CD4-positive, alpha-beta T cell treated with Interleukin-4 for 1 hour (primary cell): ENCODE measurements around the gene CMTM8.

Experiments
- DNase-seq, 2 donors: peaks; one replicate each; pipeline ENCODE4 v3.0.0-alpha.2; 2020 to 2022

The CMTM8 gene

DNA sequence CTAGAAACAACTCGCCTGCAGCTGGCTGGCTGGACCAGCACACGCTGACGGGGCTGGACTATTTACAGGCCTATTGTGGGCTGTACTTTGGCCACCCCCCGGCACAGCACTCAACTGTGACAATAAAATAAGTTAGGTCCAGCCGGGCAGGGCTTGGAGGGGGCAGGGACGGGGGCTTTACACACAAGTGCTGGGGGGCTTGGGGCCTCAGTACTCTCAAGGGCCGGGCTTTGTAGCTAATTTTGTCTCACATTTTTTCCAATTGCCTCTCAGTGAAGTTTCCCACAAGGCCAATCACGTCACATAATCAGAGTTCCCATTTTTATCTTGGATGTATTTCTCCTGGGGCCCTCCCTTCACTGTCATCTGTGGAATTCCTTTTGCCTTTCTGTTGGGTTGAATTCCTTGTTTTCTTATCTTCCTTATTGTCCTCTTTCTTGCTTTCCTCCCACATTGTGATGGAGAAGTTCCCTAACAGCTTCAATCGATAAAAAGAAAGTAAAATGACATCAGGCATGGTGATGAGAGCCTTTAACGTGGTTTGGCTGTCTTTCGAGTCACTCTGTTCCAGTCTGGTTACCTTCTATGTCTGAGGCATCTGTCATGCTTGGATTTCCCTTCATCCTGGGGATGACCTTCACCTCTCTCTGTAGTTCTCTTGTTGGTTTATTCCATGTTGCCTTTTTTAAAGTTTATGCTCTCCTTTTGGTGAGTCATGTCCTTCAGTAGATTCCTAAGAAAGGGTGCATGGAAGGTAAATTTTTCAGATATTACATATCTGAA lies 109.1 kb downstream of the CMTM8 start:
- no peak for DNase-seq

DNA sequence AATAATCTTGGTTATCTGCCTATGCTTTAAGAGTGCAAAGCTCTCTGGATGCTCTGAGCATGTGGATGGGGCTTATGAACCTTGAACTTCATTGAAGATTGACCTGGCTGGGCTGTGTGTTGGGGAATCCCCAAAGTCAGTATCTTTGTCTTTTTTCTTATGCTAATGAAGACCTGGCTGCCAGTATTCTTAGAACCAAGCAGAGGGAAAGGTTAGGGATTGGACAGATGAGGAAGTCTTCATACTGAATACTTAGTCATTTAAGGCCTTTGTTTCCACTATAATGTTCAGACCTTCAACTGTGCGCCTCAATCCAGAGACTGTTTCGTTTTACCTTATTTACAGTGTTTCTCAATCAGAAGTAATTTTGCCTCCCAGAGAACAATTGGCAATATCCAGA lies 110.7 kb downstream of the CMTM8 start:
- no peak for DNase-seq

DNA sequence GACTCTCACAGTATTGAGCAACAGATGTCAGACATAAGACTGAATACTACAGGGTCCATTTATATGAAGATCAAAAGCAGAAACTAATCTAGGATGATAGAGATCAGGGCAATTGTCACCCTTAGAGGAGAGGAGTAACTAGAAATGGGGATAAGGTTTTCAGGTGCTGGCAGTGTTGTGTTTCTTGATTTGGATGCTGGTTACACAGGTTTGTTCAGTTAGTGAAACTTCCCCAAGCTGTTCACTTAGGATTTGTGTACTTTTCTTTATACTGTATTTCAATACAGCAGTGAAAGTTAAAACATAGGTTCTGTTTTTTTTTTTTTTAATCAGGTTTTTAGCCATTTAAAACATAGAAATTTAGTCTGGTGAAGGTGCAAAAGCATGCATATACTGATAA lies 114.1 kb downstream of the CMTM8 start:
- no peak for DNase-seq

DNA sequence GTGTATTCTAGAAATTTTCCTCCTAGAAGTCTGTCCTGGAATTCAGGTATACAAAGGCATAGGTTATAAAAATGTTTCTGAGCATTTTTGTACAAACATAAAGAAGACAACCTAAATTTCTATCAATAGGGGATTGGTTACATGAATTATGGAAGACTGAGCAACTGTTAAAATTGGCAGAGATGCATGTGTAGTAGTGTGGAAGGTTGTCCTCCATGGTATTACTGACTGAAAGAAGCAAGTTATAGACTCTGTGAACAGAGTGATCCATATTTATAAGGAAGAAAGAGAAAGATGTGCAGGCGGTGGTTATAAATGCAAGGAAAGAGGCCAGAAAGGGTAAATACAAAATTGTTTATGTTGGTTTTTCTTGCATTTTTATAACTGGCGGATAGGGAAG lies 114.9 kb downstream of the CMTM8 start:
- DNase-seq = no peak

DNA sequence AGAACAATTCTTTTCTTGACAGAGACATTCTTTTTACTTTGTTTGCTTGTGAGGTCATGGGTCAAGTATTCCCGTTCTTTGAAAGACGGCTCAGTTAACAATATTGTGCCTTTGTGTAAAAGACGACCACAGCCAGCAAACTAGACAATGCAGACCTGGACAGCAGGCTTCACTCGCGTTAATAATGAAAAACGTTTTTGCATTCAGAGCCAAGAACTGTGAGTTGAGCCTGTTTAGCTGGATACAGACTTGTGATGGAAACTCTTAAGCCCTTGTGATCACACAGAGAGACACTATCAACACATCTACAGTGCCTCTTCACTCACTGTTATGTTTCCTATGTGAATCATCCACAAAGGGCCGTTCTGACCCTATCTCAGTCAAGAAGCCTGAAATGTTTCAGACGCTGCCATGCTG lies 115.9 kb downstream of the CMTM8 start:
- DNase-seq = no peak

DNA sequence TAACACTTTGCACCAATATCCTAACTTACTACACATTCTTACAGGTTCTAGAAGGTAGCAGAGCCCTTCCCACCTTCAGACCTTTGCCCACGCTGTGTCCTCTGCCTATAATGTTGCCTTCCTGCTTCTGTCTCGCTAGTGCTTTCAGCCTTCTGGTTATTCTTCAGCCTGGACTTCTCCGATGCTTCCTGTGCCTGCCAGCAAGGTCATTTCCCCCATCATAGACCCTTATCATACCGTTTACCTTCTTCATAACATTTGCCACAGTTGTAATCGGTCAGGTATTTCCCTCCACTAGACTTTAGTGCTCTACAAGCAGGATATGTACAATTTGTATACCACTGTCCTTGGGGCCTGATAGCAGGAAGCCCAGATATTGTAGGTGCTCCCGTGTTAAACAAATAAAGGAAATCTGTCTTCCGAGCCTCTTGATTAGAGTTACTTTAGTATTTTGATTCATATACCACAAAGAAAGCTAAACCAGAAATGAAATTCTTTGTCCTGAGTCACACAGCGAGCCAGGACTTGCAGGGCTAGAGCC lies 117.3 kb downstream of the CMTM8 start:
- DNase-seq = no peak

DNA sequence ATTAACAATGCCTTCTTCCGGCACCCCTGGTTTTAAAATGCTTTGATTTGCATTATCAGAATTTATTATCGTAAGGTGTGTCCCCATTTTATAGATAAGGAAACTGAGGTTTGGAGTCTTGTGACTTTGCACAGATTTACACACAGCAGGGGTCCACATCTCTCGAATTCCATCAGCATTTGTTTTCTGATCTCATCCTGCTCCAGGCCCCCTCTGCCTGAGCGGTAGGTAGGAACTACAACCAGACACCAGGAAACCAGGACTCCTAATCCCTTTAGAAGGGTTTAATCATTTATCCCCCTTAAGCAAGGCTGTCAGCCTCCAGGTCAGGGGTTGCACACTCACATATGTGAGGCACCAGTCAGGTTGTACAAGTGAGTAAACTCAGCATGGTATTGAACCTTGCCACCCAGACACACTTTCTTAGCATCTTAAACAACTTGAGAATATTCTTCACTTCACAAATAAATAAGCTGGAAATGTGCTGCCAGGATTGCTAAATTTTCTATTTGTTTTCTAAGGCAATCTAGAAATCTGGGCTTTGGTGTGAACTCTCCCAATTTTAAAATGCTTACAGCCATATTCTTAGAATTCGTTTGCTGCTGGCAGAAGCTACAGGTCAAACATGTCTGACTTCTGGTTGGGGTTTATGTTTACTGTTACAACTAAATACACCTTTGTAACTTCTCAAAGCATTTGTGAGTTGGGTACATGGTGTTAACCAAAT lies 121.4 kb downstream of the CMTM8 start:
- DNase-seq = no peak

DNA sequence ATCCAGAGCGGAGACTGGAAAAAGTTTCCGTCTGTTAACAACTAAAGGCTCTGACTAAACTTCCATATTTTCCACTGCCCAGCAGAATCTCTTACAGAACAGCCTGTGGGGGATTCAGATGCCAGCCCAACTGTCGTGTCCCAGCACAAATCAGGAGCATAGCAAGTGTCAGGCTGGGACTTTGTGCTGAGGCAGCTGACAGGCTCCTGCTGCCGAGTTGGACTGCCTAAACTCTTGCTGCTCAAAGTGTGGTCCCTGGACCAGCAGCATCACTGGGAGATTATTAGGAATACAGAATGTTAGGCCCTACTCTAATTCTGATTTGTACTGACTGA lies 122.0 kb downstream of the CMTM8 start:
- no peak for DNase-seq

DNA sequence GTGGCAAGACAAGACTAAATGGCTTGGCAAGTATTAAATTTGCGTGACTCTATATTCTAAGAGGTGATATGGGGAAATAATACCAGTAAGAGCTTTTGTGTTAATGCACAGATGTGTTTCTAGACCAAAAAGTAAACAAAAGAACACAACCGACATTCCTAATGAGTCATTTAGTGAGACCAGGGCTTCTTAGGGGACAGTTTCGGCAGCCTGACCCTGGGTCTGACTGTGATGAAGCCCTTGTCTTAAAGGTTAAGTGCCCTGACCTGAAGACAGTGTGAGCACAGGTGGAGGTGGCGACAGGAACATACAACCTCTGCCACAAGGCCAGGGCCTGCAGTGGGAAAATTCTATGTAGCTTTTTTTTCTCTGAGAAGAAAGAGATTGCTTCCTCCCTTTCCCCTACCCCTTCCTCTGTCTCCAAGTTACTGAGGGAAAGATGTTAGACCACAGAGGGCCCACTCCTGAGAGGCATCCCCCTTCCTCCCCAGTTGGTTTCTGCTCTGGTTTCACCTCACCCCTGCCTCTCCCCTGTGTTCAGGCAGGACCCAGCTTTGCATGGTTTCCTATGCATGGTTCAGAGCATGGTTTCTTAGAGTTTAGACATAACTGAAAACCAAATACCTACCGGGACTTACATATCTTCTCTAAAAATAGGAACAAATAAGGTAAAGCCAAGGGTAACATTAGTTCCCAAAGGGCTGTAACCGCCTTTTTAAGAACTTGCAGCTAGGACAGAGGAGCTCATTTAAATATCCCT lies 128.3 kb downstream of the CMTM8 start:
- DNase-seq = no peak

DNA sequence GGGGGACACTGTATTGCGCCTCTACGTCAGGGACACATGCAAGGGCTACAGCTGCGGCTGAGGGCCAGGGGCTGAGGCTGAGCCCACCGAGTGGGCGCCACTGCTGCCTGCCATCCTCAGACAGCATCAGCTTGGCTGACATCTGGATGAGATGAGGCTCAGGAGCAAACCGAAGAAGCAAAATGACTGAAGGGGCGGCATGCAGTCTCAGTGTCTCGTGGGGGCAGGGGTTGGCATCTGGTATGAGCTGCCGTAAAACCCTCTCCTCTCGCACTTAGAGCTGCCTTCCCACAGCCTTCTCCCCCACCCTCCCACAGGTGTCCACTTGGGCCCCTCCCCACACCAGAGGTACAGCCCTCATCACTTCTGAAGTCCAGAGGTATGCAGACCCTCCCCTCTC lies 129.0 kb downstream of the CMTM8 start:
- no peak for DNase-seq

DNA sequence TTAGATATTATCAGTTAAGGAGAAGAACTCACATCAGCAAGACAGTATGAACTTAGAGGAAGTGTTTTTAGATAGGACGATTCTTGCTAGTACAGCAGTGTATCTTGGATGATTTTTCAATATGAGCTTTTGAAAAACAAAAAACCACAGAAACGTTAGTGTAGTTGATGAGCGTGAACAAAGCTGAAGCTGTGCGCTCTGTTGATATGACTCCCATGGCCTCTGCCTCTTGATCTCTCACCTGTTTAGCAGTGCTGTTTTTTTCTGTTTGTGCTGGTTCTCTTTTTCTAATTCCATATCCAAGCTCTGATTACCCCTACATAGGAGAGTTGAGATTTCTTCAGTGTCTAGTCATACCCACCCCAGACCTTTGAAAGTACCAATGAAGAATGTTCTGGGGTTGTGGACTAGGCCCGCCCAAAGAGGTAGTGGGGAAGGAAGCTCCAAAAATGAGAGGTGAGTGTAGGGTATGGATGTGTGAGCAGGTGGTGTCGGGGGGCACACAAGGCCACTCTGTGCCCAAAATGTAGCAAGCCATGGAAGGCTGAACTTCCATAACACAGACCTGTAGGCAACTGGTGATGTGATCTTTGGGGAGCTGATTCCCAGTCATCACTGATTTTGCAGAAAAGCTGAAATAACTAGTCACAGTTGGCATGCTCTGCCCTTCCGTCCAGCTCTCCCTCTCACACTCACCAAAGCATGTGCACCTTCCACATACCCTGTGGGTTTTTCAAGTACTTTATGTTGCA lies 133.2 kb downstream of the CMTM8 start:
- peak; percentile 18 to 38 for DNase-seq

DNA sequence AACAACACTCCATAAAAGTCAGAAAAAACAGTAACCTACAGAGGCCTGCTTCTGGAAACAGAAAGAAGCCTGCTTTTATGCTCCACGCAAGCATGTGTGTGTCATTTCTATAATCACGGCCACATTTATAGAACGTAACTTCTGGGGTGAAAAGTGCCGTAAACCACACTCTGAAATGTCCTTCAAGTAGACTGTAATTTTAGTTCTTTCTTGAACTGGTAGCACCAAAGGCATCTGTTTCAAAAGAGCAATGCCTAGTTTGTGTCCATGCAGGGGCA lies 133.7 kb downstream of the CMTM8 start:
- no peak for DNase-seq

DNA sequence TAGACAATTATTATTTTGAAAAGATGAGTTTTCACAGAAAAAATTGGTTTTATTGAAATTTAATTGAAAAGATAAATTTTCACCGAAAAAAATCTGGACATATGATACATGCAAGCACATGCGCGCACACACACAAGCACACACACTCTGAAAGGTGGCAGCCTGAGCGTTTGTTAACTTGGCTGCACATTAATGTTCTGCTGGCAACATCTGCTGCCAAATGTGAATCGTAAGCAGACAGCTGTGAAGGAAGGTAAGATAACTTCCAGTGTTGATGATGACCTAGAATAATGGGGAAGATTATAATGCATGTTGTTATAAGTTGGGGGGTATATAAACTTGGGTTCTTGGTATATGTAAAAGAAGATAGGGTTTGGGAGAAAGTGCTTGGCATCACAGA lies 134.8 kb downstream of the CMTM8 start:
- no peak for DNase-seq

DNA sequence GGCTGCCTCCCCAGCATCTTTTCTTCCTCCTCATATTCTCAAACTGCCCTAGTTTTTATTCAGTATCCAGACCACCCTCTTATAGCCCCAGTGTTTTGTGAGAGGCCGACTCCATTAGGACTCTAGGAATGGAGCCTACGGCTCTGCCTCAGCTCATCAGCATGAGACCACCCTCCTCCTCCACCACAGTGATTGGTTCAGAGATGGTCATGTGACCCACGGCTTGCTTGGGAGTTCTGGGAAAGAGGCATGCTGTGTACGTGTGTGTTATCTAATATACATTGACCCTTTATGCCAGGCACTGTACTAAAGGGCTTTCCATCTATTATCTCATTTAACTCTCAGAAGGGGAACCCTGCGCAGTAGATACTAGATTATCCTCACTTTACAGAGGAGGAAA lies 135.4 kb downstream of the CMTM8 start:
- no peak for DNase-seq

DNA sequence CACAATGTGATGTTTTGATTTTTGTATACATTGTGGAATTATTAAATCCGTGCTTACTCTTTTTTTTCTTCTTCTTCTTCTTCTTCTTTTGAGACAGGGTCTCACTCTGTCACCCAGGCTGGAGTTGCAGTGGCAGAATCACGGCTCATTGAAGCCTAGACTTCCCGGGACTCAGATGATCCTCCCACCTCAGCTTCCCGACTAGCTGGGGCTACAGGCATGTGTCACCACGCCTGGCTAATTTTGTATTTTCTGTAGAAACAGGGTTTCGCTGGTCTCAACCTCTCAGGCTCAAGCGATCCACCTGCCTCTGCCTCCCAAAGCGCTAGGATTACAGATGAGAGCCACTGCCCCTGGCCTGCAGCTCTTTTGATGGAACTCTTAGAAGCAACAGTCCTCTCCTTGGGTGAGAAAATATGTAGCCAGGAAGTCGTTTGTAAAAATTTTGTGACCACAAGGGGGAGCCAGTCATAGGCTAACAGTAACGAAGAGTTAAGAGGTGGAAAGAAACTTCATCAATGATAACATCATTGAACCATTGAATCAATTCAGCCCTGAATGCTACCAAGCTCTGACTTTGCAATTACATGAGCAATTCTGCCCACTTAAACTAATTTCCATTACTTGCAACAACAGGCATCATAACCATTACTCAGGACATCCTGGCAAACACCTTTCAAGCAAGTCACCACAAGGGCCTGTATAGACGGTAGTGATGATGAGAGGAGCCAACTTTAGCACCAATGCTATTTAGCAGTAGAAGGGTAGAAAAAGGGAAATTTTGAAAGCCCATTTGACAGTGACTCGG lies 136.5 kb downstream of the CMTM8 start:
- DNase-seq = peak; percentile 74 to 87

DNA sequence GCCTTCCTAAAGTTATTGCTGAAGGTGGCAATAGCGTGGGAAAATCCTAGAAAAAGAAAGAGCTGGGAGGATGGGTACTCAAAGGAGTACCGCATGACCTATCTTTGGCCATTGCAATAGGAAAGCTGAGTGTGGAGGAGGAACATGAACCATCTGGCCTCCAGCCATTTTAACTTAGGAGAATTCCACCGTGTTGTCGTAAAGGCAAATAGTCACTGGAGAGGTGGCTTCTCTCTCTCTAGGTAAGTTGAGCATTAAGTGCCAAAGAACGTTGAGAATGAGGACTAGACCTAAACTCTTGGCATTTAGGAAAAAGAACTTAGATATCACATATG lies 137.1 kb downstream of the CMTM8 start:
- no peak for DNase-seq

DNA sequence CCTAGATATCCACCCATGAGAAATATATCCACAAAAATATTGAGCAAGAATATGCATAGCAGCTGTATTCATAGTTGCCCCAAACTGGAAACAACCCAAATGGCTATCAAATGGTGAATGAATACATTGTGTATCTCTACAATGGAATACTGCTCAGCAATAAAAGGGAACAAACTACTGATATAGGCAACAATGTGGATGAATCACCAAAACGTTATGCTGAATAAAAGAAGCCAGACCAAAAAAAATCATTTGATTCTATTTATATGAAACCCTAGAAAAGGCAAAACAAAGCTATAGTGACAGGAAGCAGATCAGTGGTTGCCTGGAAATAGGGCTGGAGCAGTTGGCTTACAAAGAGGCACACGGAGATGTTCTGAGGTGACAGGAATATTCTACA lies 137.6 kb downstream of the CMTM8 start:
- DNase-seq = no peak

DNA sequence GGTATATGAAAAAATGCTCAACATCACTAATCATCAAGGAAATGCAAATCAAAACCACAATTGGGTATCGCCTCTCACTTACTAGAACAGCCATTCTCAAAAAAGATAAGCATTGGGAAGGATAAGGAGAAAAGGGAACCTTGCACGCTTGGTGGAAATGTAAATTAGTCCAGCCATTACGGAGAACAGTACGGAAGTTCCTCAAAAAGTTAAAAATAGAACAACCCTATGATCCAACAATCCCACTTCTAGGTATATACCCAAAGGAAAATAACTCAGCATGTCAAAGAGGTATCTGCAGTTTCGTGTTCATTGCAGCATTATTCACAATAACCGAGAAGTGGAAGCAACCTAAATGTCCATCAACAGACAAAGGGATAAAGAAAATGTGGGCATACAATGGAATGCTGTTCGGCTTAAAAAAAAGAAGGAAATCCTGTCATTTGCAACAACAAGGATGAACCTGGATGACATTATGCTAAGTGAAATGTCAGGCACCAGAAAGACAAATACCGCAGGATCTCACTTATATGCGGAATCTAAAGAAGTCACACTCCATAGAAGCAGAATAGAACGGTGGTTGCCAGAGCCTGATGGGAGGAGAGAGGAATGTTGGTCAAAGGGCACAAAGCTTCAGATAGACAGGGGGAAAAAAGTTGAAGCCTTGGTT lies 141.5 kb downstream of the CMTM8 start:
- DNase-seq = no peak

DNA sequence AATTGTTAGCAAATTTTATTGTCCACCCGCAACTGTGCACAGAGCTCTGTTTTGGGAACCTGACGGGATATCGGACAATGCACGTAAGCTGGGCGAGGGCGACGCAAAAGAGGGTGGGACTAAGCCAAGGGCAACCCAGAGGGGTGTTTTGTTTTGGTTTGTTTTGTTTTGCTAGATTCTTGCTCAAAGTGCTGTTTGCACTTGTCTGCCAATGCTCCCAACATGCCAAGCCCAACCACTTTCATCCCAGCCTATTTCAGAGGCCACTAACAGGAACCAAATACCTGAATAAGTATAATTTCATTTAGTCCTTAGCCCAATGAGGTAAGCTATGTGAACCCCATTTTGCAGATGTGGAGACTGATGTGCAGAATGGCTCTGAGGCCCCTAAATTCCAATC lies 143.4 kb downstream of the CMTM8 start:
- DNase-seq = no peak

DNA sequence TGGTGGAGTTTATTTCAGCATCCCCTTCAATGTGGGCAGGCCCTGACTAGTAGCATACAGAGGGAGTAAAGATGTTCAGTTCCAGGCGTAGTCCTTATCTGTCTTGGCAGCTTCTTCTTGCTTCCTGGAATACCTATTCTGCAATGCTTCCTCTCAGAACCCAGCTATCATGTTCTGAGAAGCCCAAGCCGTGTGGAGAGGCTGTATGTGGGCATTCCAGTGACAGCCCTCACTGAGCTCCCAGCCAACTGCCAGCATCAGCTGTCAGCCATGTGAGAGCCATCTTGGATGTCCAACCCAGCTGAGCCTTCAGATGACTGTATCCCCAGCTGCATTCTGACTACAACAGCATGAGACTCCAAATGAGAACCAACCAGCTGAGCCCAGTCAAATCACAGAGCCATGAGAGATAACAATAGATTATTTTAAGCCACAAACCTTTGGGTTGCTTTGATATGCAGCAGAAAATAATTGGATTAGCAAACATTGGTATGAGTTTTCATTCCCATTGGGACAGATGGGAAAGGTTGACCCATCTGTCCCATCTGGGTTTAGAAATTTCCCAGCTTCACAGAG lies 144.7 kb downstream of the CMTM8 start:
- no peak for DNase-seq

DNA sequence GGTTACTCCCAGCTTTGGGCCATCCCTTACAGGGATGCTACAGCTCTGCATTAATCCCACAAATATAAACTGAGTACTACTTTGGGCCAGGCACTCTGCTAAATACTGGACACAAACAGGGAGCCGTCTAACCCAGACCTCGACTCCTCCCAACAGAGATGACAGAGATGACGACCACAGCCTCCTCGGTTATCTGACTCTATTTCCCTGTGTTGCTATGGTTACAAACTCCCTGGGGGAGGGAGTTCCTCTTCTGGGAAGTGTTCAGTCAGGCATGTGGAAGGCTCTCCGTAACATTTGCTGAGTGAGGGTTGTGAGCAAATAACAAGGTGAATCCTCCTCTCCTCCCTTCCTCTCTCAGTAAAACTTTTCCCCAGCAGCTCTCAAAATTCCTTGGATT lies 146.5 kb downstream of the CMTM8 start:
- DNase-seq = peak in 1 of 2 donors; percentile 72

DNA sequence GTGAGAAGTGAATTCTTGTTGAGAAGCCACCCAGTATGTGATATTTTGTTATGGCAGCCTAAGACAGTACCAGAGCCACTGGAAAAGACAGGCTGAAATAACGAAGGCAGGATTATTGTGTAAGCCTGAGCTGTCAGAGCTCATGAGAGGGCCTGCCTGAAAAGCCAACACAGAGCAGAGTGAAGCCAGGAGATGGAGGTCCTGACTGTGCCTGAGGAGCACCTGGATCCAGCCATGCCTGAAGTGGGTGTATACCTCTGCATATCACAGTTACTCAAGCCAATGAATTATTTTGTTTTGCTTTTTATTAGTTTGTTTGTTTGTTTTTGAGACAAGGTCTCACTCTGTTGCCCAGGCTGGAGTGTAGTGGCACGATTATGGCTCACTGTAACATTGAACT lies 149.0 kb downstream of the CMTM8 start:
- no peak for DNase-seq
